SU-DHL-6 (cell line): ENCODE results near the gene DOK6.

Source experiments
- CTCF ChIP-seq: fragments of 200-600 bp; sonication (generic); IDR thresholded peaks from one replicate; pipeline ENCODE4 v1.5.1; 2017; ENCODE audit warnings: antibody characterized with exemption, mild to moderate bottlenecking, low read length, moderate library complexity; ENCODE audit not compliant: insufficient read depth, poor library complexity, severe bottlenecking
- EZH2phosphoT487 ChIP-seq: fragments of 200-600 bp; sonication (generic), shearing (Covaris generic); conservative IDR thresholded peaks from 2 replicates; pipeline ENCODE4 v1.6.1; 2018; ENCODE audit warnings: mild to moderate bottlenecking, antibody characterized with exemption, low read length, moderate library complexity, mixed read lengths

DNA sequence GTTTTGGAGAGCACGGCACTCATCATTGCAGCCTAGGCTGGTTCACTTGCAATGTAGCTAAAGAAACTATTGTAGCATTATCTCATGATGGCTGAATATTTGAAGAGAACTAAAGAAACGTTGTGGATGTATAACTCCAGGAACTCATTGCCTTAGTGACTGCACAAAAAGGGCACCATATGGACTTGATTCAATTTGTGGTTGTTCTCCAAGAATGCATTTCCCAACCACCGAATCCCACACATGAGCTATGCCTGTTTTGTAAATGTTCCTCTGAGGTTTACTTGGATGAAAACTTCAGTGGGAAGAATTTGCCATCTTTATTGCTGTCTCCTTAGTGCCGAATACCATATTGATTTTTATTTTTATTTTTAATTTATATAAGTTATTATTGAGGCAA is 43.5 kb downstream of the DOK6 start:
- TF ChIP-seq CTCF (no peak), EZH2phosphoT487 (no peak)
